Stimulated activated CD8-positive, alpha-beta memory T cell treated with anti-CD3 and anti-CD28 coated beads, Interleukin-7, amount 100 ng/mL, for 4 hours (primary cell): ENCODE data around the gene FOXA3.
"Not testable (repeated sequence)": the region's sequence is repeated elsewhere in the genome, so short reads cannot be mapped to it uniquely, and the experiment has no call there.

Experiments
- DNase-seq, 2 donors: peaks; one replicate each; pipeline ENCODE4 v3.0.0-alpha.2; 2020; ENCODE audit warnings: low read depth in 2 of 2

Gene FOXA3

GRCh38 chr19:45889210-45889885 is 25.2 kb downstream of the FOXA3 start:
- DNase-seq: no peak

DNA sequence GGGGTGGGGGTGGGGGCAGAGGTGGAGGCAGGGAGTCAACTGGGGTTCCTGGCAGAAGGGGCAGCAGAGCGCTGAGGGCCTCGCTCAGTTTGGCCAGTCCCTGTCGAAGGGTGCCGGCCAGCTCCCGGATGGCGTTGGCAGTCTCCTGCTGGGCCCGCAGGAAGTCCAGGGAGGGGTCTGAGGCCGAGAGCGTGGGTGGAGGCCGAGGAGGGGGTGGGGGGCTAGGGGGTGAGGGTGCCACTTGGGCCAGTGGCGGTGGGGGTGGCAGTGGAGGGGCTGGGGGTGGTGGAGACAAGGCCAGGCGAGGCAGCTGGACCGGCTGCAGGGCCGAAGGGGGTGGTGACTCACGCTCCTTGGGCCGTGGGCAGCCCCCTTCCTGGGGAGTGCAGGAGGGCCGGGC is 26.8 kb downstream of the FOXA3 start:
- no peak for DNase-seq

- no peak for DNase-seq
Measured at GRCh38 chr19:45895519-45895972, 31.4 kb downstream of the FOXA3 start.

- DNase-seq: not testable (repeated sequence)
Measured at GRCh38 chr19:45895983-45896599, 32.0 kb downstream of the FOXA3 start.

- DNase-seq: no peak
Measured at GRCh38 chr19:45897261-45897812, 33.2 kb downstream of the FOXA3 start.

GRCh38 chr19:45899253-45899652 is 35.1 kb downstream of the FOXA3 start:
- no peak for DNase-seq

- DNase-seq: no peak
Measured at GRCh38 chr19:45899919-45900589, 35.9 kb downstream of the FOXA3 start.

GRCh38 chr19:45900738-45901431 is 36.8 kb downstream of the FOXA3 start:
- no peak for DNase-seq

DNA sequence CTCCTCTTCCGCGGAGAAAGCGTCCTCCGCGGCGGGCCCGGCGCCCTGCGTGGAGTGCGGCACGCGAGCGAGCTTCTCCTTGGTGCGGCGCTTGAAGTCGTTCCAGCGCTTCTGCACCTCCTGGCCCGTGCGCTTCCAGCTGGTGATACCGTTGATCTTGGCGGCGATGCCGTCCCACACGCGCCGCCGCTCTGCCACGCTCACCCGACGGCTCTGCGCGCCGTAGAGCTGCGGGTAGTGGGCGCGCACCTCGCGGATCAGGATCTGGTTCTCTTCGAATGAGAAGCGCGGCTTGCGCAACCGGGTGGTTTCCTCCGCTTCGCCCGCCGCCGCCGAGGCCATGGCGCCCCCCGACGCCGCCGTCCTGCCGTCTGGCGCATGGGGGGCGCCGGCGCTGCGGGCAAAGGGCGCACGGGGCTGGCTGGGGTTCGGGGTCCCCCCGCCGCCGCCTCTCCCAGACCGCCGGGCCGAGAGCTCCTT is 37.3 kb downstream of the FOXA3 start:
- DNase-seq: peak in 1 of 2 donors; percentile 33

DNA sequence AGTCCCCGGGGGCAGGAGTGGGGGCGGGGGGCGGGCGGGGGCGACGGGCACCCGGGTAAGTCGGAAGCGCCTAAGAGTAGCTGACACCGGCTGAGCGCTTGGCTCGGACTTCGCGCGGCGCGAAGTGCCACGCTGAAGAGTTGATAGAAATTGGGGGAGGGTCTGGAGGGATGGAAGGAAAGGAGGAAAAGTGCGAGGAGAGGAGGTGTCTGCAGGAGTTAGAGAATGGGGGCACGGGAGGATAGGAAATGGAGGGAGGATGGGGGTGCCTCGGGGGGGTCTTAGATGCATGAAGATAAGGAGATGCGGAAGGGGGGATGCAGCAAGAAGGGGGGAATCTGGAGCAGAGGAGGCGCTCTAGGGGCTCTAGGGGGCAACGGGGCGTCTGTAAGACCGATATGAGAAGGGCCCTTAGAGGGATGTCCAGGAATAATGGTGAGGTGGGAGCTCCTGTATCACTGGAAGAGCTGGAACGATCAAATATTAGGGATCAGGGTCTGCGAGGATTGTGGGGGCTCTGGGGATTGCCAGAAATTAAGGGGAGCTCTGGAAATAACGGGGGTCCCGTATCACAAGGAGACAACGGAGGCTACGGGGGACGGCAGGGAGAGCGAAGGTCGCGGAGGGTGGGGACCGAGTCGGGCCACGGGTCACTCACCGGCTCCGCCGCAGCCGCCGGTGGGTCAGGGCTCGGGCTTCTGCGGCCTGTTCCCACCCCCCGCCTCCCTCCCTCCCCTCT is 38.0 kb downstream of the FOXA3 start, which contains the start of gene MYPOP:
Gene MYPOP (minus strand): TSS at position 702 of the 739 bp plus-strand sequence. CDS start 840 bp downstream, outside the sequence.
- DNase-seq: no peak

- peak; percentile 97 to 99 for DNase-seq
Measured at GRCh38 chr19:45902651-45903625, 38.8 kb downstream of the FOXA3 start.

DNA sequence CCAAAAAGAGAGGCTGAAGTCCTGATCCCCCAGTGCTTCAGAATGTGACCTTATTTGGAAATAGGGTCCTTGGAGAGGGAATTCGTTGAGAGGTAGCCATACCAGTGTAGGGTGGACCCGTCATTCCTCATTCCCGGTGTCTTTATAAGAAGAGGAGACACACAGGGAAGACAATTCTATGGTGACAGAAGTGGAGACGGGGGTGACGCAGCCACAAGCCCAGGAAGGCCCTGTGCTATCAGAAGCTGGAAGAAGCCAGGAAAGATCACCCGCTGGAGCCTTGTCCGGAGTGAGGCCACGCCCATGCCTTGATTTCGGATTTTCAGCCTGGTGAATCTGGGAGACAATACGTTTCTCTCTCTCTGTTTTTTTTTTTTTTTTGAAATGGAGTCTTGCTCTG is 40.9 kb downstream of the FOXA3 start:
- DNase-seq: no peak

DNA sequence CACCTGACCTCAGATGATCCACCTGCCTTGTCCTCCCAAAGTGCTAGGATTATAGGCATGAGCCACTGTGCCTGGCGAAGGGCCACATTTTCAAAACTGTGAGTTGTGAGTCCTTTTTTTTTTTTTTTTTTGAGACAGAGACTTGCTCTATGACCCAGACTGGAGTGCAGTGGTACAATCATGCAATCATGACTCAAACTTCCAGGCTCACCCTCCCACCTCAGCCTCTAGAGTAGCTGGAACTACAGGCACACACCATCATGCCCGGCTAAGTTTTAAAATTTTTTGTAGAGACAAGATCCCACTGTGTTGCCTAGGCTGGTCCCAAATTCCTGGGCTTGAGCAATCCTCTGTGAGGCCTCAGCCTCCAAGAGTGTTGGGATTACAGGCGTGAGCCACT is 42.1 kb downstream of the FOXA3 start:
- no peak for DNase-seq

DNA sequence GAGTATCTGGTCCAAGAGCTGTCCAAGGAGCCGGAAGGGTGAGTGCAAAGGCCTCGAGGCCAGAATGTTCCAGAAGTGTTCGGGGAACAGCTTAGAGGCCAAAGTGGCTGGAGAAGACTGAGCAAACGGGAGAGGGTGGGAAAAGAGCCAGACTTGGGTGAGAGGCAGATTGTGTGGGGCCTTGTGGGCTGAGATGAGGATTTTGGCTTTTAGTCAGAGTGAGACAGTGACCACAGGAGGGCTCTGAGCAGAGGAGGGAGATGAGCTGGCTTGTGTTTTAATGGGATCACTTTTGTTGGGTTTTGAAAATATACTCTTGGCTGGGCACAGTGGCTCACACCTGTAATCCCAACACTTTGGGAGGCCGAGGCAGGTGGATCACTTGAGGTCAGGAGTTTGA is 44.8 kb downstream of the FOXA3 start:
- no peak for DNase-seq

- DNase-seq: no peak
Measured at GRCh38 chr19:45911291-45911690, 47.2 kb downstream of the FOXA3 start.

- no peak for DNase-seq
Measured at GRCh38 chr19:45913874-45914830, 50.0 kb downstream of the FOXA3 start, which contains the start of gene NANOS2. Gene NANOS2, minus strand, starts transcription at chr19:45914778. Its CDS starts 85 bp downstream, at chr19:45914693.

- no peak for DNase-seq
Measured at GRCh38 chr19:45917421-45918091, 53.4 kb downstream of the FOXA3 start.

- no peak for DNase-seq
Measured at GRCh38 chr19:45918721-45919120, 54.6 kb downstream of the FOXA3 start.
